ENCODE measurements around the gene ARHGAP24. TPM values are rescaled to one million over a fixed set of nuclear protein-coding genes. Genes with fewer than 3 reads are reported as not detected.

ARHGAP24 gene
- total and polyA plus RNA-seq, 10 of the 15 experiments (the other 5 are each of a cell fraction or from before 2014, with no cell fraction given) = 0.10 to 4.2 (median 0.52) TPM

DNA sequence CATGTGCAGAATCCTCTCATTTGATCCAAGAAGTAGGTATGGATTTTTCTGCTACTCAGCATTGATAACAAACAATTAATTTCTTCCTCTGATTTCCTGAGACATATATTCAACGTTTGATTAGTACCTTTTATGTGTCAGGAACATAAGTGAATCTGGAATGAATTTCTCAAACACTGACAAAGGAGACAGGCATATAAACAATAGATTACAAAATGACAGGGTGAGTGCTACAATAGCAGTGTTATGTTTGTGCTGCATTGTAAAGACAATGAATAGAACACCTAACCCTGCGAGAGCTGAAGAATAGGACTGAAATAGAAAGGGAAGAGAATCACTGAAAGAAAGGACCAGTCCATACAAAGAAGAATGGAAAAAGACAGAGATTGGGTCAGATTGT lies 52.9 kb downstream of the ARHGAP24 start (continued):
- TF ChIP-seq, protein P1, sequence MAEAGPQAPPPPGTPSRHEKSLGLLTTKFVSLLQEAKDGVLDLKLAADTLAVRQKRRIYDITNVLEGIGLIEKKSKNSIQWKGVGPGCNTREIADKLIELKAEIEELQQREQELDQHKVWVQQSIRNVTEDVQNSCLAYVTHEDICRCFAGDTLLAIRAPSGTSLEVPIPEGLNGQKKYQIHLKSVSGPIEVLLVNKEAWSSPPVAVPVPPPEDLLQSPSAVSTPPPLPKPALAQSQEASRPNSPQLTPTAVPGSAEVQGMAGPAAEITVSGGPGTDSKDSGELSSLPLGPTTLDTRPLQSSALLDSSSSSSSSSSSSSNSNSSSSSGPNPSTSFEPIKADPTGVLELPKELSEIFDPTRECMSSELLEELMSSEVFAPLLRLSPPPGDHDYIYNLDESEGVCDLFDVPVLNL (IDR thresholded peaks at IDR 0.05; ENCODE audit: low read depth, low read length) = no peak
- no peak for TF ChIP-seq GATAD2B (conservative IDR thresholded peaks at IDR 0.05; ENCODE audit: low read depth)

DNA sequence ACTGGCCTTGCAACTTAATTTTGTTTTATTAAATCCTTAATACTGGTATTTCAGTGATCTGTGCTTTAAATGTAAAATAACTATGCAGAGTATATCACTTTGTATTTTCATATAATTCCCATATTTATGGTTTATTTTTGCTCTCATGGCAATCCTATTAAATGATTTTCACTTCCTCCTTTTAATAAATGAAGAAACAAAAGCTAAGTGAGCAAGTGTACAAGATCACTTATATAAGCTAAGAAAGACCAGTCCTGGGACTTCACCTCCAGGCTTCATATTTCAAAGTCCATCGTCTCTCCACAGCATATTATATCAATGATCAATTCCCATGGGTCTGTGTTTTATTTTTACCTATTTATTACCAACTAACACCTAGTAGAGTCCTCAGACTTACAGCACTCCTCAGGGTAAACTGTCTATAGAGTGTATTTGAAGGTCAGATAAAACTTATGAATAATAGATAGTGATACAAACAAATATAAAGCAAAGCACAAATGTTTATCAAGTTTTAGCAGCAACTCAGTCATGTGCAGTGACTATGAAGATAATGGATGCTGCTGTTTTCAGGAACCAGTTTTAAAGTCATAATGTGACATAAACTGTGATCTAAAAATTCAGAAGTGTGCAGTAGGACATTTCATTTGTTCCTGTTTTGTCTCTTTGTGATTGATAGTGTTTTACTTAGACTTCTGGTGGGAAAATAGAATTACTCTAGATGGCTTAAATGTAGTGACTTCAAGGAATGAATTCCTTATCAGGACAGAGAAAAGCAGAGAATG lies 56.8 kb downstream of the ARHGAP24 start:
- Histone ChIP-seq H3K9ac (ENCODE audit: control insufficient read depth, insufficient read depth, low read length) (no peak overlapping the region), H3K9me3 (replicated peaks; ENCODE audit: control insufficient read depth, insufficient read depth, low read length) (no peaks in the 10 kb centered on the region), H3K4me1 (ENCODE audit: control insufficient read depth, insufficient read depth, low read length) (no peaks in the 10 kb centered on the region), H4K20me1 (ENCODE audit: control insufficient read depth, insufficient read depth) (no peaks in the 10 kb centered on the region), H2AFZ (ENCODE audit: control insufficient read depth, low read depth, low read length) (no peak overlapping the region), H3K27ac (ENCODE audit: control insufficient read depth, insufficient read depth) (no peak overlapping the region), H3K36me3 (ENCODE audit: control insufficient read depth in 2 of 2, insufficient read depth in 2 of 2, low read length in 1 of 2) (no peaks in the 10 kb centered on the region), H3K4me3 (no peak overlapping the region), H3K4me2 (ENCODE audit: control insufficient read depth, insufficient read depth) (no peak overlapping the region), H3K79me2 (ENCODE audit: control insufficient read depth, insufficient read depth, low read length) (no peaks in the 10 kb centered on the region), H3K27me3 (replicated peaks in 1 of 2; ENCODE audit: control insufficient read depth in 2 of 2, insufficient read depth in 2 of 2, low read length in 1 of 2) (no peaks in the 10 kb centered on the region)
- BruUV-seq (replicated peaks) = no TSS peak
- 0% methylated on average over 1 of the region's 1 CpG for WGBS (ENCODE audit: insufficient coverage, insufficient replicate concordance, low lambda C conversion rate, missing lambda C conversion rate)
- ChIA-PET SMC1A (ENCODE audit: uncharacterized antibody, unreplicated experiment) (interaction anchor here (1.8 kb wide), 1 partner anchor 24 kb away, joined by 3 read pairs; no protein-coding TSS in a partner anchor), CTCF (no interaction called here), POLR2A (no interaction called here), RAD21 (ENCODE audit: unreplicated experiment) (no interaction called here)
- TF ChIP-seq RAD21 (IDR thresholded peaks at IDR 0.05; ENCODE audit: insufficient read depth, low read depth, low read length) = no peak
- no peak for TF ChIP-seq FOXM1 (IDR thresholded peaks at IDR 0.05; ENCODE audit: low read depth, low read length)
- no peak for TF ChIP-seq CEBPB (IDR thresholded peaks at IDR 0.05; ENCODE audit: borderline replicate concordance in 1 of 2, low read depth in 2 of 2, low read length in 2 of 2)
- no peak for TF ChIP-seq TCF7 (IDR thresholded peaks at IDR 0.05; ENCODE audit: borderline replicate concordance)
- TF ChIP-seq SPI1 (IDR thresholded peaks at IDR 0.05; ENCODE audit: borderline replicate concordance, insufficient read depth, low read depth, low read length) = peak; percentile 32; the same call in 1 of the 2 replicates
- TF ChIP-seq, protein P2, sequence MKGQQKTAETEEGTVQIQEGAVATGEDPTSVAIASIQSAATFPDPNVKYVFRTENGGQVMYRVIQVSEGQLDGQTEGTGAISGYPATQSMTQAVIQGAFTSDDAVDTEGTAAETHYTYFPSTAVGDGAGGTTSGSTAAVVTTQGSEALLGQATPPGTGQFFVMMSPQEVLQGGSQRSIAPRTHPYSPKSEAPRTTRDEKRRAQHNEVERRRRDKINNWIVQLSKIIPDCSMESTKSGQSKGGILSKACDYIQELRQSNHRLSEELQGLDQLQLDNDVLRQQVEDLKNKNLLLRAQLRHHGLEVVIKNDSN (IDR thresholded peaks at IDR 0.05; ENCODE audit: borderline replicate concordance, extremely low read length, insufficient read depth, low read depth, low read length) = no peak
- TF ChIP-seq, protein P3, sequence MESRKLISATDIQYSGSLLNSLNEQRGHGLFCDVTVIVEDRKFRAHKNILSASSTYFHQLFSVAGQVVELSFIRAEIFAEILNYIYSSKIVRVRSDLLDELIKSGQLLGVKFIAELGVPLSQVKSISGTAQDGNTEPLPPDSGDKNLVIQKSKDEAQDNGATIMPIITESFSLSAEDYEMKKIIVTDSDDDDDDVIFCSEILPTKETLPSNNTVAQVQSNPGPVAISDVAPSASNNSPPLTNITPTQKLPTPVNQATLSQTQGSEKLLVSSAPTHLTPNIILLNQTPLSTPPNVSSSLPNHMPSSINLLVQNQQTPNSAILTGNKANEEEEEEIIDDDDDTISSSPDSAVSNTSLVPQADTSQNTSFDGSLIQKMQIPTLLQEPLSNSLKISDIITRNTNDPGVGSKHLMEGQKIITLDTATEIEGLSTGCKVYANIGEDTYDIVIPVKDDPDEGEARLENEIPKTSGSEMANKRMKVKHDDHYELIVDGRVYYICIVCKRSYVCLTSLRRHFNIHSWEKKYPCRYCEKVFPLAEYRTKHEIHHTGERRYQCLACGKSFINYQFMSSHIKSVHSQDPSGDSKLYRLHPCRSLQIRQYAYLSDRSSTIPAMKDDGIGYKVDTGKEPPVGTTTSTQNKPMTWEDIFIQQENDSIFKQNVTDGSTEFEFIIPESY (IDR thresholded peaks at IDR 0.05) = no peak
- no peak for TF ChIP-seq CBFB (IDR thresholded peaks at IDR 0.05; ENCODE audit: low read depth)
- in situ Hi-C loops (cut with MboI) = no loop called here
- FAIRE-seq = peak; percentile 23
- DNase-seq (ENCODE audit: low read depth, low spot score) = no peak
- ATAC-seq = no peak
- intact Hi-C loops (cut with micrococcal nuclease; ENCODE audit: unreplicated experiment) = no loop called here
